ENCODE data around the gene GREB1.

Gene GREB1

DNA sequence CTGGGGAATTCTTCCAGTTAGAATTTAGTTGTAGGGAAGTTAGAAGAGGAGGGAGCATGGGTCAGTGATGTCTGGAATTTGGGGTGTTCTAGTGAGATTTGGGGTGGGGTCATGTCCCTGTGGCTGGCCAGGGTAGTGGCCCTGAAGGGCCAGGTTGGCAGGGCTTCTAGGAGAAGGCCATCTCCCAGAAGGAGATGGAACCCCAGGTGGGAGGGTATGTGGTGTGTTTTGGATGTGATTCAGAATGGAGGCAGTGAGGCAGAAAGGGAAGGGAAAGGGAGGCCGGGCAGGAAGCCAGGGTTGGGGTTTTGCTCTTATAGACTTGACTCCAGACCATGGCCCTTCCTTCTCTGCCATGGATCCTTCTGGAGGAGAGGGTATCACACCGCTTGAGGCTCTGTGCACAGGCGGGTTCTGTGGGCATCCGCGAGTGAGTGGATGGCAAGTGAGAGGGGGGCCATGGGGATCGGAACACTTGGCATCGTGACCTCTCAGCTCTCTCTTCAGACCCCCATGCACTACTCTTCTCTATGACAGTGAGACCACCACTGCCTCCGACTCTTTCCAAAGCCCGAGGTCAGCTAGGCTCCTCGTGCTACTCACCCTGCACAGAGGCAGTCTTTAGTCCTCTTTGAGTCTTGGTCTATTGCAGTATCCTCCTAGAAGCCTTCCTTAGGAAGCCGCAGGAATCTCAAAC lies 7.3 kb downstream of the GREB1 start:
- DNase-seq: no peak

DNA sequence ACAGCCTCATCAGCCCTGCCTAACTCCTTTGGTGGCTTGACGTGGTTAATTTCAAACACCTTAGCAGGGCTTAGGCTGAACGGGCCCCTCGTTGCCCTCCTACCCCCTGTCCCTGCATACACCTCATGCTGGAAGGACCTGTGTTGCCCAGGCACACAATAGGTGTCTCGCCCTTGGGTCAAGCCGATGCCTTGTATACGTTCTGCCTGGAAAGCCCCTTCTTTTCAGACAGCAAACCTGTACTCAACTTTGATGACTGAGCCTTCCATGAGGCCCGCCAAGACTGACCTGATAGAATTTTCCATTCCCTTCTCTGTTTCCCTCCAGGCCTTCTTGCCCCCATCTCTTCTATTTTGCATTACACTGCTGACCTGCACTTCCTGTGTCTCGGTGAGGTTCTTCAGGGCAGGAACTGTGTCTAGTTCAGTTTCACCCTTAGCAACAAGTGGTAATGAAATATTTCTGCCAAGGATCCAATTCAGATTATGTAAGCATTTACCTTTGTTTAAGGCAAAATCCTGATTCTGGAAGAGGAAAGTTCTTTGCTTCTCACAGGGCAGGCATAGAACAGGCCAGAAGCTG lies 7.9 kb downstream of the GREB1 start:
- DNase-seq: no peak

DNA sequence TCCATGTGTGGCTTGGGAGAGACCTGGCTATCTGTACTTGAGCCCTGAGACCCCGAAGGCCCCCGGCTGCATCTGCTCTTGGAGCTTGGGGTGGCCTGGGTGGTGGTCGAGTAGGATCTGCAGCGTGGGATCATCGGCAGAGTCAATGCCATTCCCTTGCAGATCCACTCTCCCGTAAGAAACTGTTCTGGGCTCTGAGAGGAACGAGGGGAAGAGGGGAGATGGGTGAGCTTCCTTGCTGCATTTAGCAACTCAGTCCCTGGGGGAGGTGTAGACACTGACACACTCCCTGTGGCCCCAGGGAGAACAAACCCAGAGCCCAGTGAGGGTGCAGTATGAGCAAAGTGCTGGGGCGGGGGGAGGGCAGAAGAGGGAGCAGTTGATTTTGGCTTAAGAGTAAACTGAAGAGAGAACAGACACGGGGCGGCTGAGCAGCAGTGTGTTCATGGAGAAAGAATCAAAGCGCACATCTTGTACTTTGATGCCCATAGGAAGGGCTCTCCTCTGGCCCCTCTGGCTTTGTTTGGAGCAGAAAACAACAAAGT lies 8.5 kb downstream of the GREB1 start:
- no peak for DNase-seq

DNA sequence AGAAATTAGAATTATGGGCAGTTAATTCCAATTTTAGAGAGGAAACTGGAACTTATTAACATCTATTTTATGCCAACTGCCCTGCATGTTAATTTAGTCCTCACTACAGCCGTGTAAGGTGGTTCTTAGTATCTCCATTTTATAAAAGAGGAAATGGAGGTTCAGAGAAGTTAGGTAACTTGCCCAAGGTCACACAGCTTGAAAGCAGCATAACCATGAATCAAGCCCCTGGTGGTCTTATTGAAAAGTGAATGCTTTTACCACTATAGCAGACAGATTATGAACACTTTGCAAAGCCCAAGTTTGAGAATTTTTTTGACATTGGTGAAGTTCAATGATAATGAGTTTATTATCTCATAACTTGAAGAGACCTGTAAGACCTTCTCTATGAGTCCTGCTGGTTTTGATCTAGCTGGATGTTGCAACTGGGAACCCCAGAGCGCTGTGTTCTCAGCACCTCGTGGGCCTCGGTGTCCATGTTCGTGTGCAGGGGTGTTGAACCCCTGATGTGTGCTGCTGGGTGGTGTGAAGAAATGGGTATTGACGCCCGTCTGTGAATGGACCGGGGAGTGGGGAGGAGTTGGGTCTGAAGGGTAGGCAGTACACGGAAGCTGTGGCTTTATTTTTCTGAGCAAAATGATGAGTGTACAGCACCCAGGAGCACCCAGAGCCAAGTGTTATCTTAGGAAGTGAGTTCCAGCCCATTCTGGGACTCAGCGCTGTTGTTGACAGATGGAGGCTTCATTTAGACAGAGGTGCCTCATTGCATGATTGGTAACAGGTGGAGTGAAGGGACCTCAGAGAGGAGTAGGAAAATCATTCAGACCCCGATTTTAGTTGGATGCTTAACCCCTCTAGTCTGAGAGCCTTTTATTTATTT lies 9.7 kb downstream of the GREB1 start:
- no peak for DNase-seq

DNA sequence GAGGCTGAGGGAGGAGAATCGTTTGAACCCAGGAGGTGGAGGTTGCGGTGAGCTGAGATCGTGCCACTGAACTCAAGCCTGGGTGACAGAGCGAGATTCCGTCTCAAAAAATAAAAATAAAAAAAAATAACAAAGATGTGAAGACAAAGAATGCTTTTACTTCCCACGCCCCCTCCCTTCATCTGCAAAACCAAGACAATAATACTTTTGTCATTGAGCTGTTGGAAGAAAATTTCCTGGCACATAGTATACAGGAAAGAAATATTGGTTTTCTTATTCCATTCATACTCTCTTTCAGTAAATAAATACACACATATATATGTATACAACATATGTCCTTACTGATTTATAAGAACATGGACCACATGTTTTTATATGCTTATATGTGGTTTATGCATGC lies 12.2 kb downstream of the GREB1 start:
- no peak for DNase-seq

DNA sequence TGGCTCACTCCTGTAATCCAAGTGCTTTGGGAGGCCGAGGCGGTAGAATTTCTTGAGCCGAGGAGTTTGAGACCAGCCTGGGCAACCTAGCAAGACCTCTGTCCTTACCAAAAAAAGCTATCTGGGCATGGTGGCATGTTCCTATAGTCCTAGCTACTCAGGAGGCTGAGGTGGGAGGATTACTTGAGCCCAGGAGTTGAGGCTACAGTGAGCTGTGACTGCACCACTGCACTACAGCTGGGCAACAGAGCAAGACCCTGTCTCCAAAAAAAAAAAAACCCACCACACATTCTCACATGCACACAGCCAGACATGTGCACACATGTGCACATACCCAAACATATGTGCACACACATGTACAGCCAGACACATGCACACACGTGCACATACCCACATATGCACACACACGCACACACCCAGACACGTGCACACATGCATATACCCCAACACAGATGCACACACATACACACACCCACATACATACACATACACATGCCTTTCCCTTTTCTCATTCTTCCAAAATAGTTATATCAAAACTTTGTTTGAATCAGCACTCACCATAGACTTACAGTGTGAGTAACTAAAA lies 14.2 kb downstream of the GREB1 start:
- no peak for DNase-seq

DNA sequence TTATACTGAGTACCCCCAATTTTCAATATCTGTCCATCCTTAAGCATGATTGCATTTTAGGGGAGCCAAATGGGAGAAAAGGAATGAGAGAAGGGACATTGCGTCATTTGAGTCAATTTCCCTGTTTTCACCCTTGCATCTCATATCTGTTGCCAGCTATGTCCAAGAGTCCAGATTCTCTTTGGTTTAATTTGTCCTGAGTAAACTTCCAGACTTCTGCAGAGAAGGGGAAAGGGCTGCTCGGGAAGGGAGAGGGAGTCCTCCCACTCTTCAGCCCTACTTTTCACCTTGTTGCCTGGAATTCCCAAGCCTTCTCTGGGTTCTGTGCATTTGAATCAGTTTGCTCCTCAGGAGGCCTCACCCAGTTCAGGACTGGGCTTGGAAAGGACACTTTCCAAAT lies 16.5 kb downstream of the GREB1 start:
- no peak for DNase-seq

DNA sequence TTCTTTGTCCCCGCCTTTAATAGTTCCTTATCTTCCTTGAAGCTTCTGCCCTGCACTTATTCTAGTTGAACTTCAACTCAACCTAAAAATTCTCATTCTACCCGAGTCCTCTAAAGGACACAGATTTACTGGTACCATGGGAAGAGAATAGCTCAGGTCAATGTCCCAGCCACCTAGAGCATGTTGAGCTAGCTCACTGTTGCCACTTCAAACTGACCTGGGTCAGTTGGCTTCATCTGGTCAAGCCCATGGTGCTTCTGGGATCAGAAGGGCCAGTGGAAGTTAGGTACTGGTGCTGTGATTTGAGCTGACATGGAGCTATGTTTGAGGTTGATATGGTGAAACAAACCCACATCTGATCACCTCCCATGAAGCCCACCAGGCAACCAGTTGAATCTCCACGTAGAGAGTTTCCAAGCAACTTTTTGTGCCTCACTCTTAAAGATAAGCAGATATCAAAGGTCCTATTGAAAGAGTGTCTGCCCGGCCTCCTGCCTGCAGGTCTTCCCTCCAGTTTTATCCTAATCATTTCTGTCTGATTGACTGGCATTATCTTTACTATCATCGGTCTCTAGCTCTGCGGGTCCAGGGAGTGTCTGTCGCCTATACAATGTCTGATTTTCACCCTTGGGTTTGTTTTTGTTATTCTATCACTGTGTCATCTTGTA lies 17.2 kb downstream of the GREB1 start:
- no peak for DNase-seq

DNA sequence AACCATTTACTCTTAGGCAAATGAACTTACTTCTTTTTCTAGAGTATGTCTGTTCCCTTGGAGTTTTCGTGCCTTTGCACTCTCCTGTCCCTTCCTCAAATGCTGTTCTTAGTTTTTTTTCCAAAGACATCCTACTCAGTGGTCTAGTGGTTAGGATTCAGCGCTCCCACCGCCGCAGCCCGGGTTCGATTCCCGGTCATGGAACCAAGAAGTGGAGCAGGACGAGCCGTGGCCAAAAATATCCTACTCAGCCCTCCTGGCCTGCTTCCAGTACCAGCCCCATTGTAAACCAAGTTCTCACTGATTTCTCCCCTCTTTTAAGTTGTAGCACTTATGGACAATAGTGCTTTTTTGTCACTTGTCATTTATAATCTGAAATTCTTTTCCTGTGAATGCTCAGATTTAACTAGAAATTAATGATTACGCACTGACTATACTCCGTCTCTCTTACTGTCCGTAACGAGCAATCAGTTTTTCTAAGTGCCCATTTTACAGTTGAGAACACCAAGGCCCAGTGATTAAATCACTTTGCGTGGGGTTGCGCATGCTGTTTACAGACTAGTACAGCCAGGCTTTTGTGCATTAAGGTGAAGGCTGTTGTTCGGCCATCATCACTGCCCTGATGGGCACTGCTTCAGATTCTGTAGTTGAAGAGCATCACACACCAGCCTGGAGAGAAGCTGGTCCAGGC lies 17.9 kb downstream of the GREB1 start:
- DNase-seq: no peak

DNA sequence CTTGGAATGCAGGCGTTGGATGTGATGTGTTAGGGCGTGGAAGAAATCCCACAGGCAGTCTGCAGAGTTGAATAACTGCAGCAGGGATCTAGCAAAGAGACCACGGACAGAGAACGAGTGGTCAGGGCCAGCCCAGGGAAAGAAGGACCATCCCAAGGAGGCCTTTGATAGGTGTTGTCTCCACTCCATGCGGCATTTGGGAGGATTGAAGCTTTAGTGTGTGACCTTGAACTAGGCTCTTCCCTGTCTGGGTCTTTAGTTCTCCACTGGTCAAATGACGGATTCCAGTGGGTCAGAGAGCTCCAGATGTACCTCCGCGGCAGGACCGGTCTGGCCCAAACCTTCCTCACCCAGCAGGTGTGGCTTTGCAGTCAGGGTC lies 18.4 kb downstream of the GREB1 start:
- DNase-seq: no peak

DNA sequence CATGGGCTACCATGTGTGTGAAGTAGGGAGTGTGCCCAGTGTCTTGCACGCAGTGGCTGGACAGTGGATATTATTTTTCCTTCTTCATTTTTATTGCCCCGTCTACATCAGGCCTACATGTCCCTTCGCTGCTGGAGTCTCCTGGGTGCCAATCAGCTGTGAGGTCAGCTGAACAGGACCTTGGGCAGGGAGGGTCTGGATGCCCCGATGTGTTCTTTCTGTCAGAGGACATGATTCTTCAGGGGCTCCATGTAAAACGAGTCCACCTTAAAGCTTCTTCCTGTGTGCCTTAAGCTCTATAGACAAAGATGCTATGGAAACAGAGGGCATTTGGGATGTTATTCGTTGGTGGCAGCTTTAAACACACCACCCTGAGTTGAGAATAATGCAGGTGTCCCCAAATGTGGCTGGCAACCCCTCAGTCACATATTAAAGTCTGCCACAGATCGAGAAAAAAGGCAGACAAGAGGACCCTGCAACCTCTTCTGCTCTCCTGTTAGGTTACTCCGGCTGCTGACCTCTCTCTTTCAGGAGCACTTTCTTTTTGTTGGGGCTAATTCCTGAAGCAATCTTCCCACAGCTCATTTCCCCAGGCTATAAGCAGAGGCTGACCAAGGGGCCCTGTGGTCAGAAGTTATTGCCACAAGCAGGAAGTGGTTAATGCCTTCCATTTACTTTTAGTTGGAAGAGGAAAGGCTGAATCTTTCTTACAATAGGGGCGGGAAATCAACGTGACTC lies 20.0 kb downstream of the GREB1 start:
- DNase-seq: no peak

DNA sequence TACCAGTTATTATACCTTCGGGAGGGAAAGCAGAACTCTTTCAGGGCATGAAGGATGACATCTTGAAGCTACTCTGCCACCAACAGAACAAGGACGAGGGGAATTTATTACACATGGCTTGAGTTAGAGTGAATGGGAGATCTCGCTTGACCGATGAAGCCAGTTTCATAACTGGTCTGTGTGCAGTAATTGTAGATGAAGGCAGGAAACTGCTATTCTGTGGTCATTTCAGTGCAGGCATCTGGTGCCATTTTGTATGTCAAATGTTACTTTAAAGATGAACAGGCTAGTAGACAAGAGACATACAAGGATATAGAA lies 20.5 kb downstream of the GREB1 start:
- DNase-seq: no peak

DNA sequence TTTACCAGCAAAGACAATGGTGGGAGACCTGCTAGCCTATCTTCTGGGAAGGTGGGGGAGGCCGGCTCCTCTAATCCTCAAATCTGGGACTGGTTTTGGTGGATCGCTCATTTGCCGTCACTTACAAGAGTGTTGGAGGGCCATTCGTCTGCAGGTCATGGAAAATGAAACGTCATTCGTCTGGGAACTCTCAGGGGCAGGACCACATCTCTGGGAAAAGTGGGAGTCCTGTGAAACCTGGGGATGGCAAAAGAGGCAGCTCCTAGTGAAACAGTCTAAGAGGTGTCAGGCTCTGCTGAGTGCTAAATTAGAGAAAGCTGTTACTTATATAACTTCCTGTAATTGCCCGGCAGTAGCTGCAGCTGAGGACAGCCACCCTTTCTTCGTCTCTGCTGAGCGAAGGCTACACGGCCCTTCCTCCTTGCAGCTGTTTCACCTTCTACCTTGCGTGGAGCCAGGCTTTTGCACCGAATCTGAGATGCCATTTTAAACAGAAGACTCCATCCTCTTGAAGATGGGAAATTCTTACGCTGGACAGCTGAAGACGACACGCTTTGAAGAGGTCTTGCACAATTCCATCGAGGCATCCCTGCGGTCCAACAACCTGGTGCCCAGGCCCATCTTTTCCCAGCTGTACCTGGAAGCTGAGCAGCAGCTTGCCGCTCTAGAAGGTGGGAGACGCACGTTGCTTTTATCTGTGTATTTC lies 22.4 kb downstream of the GREB1 start:
- DNase-seq: no peak

DNA sequence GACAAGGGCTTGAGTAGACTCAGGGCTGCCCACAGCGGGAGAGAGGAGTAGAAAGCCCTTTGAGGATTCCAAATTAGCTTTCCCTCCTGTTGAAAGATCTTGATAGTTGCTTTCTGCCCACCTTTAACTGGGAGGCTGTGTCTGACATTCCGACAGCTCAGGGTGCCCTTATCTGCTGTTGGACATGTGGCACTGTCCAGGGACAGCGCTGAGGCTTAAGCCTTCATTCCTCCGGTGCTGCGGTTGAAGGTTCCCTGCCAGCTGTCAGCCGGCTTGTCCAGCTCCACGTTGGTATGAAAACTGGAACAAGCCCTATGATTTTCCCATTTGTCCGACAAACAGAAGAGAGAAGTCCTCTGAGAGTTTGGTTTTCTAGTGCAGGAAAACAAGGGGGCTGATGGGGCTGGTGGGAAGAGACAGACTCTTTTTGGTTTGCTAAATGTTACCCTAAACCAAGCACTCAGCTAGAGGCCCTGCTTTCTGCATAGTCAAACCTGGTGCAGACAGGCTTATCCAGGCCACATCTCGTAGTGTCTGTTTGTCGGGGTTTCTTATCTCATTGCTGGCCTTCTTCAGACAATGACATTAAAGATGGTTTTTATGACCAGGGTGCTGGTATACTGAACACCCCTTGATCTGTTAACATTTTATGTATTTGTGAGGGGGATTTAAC lies 24.5 kb downstream of the GREB1 start:
- no peak for DNase-seq

DNA sequence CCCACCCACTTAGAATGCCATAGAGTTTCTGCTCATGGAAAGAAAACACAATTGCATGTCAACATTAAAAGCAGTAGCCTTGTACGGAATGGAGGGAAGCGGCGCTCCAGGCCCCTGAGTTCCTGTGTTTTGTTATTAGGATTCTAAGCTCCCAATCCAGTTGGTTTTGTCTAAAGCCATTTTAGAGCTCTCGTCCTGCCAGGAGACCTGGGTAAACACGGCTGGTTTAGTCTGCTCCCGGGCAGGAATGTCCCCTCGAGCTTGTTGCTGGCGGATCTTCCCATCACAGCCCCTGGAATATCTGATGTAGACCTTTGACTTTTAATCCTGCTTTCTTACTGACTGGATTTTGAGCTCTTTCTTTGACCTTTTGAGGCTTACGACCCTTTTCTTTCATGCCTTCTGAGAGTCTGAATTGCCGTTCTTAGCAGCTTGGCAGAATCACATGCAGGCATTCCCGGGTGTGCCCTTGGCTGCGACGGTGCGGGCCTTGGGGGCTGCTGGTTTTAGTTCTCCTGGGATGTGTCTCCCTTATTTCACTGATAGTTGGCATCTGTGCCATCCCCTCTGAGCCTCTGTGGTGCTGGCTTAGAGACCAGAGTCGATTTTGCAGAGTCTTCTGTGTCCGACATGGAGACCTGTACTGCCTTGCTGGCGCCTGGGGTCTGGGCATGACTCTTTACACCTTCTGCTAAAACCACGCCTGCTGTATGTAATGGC lies 25.4 kb downstream of the GREB1 start:
- DNase-seq: no peak

DNA sequence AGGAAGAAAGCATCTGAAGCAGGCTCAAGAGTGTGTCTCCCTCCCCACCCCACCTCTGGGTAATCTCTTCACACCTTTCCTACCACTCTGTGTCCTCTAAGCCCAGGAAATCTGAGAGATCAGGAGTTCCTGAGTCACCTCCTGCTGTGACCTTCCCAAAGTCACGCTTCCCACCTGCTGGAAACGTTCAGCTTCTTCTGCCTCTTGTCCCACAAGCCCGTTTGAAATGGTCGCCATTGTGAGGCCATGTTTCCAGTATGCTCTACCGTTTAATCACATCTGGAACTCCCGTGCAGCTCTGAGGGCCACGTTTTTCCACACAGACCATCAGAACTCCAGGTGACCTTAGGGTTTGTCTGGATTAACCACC lies 25.9 kb downstream of the GREB1 start:
- DNase-seq: no peak

DNA sequence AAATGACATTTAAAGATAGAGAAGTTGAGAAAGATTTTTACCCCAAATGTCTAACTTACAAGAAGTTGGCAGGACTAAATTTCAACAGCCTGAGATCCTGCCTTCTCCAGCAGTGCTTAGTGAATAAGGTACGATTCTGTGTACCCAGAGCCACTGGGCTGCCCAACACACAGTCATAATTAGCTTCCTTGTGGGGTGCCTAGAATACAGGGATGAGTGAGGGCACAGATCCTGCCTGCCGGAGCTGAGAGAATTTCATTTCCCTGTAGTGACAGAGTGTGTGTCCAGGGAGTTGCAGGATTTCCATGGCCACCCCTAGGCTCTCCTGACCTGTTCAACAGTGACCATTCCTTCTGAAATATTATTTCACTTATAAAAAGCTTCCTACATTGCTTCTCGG lies 27.0 kb downstream of the GREB1 start:
- DNase-seq: no peak

DNA sequence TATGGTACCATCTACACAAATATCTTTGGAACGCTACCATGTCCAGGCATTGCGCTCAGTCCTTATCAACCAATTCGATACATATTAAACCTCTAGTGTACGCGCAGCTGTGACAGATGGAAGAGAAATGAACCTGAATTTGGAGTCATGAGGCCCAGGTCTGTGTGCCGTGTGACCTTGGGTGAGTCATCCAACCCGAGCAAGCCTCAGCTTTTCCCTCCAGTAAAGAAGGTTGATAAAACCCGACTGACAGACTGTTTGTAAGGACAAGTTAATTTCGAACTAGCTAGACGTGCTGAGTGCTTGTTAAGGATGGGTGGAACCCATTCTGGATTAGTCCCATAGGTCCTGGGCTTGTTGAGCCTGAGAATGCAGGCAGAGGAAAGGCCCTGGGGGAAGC lies 28.2 kb downstream of the GREB1 start:
- DNase-seq: no peak

DNA sequence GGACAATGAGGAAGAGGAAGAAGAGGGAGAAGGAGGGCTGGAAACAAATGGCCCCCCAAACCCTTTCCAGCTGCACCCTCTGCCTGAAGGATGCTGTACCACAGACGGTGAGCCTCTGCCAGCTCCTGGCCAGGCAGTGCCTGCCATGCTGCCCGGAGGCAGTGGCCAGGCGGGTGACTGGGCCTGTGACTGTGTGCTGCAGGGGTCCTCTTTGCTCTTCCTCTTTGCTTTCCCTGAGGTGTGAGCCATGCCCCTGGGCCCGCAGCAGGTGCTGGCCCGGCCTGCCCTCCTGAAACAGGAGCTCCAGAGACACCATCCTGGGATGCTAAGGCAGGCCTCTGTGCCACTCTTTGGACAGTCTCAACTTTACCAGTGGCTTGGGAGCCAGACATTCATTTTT lies 28.6 kb downstream of the GREB1 start:
- DNase-seq: no peak
